Stimulated activated CD8-positive, alpha-beta memory T cell treated with anti-CD3 and anti-CD28 coated beads, Interleukin-2, amount 100 ng/mL, for 48 hours (primary cell): Measurements from ENCODE around the gene HOXA9.

Experiments used
- DNase-seq, 2 donors: peaks; one replicate each; pipeline ENCODE4 v3.0.0-alpha.2; 2020; ENCODE audit warnings: low read depth in 2 of 2

Gene HOXA9

DNA sequence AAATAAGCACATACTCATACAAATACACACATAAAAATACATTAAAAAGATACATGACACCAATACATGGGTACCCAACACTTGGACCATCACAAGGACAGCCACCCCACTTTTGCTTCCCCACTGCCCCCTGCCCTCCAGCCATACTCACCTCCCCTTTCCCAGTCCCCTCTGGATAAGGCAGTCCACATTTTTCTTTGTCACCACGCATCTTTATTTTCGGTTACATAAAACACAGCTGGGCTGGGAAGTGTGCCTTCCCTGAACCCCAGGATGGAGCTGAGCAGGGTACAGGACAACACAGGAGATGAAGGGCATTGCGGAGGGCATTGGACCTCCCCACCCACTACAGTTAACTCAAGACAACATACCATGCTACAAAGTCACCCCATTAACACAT lies 11.8 kb downstream of the HOXA9 start:
- DNase-seq: no peak

DNA sequence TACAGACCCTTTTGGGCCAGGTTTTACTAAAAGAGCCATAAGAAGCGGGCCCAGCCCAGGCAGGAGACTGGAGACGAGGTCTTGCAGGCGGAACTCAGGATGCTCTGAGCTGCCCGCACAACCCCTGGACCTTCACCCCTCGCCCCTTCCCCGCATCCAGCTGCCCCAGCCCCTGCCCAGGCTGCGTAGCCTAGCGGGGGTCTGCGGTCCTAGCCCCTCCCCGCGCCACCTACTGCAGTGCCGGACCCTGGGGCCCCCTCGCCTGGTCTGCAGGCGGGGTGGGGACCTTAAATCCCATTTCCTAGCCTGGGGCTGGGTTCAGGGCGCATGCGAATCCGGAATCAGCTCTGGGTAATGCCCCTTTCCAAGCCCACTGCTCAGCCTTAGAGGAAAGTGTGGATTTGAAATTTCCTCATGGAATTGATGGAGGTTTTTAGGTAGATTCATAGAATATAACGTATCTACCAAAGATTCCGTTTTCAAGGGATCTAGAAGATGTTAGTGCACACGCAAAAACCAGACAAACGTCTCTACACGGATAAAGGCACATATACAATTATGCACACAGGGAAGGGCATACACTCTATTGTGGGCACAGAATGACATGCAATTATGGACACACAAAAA lies 12.4 kb downstream of the HOXA9 start:
- no peak for DNase-seq

DNA sequence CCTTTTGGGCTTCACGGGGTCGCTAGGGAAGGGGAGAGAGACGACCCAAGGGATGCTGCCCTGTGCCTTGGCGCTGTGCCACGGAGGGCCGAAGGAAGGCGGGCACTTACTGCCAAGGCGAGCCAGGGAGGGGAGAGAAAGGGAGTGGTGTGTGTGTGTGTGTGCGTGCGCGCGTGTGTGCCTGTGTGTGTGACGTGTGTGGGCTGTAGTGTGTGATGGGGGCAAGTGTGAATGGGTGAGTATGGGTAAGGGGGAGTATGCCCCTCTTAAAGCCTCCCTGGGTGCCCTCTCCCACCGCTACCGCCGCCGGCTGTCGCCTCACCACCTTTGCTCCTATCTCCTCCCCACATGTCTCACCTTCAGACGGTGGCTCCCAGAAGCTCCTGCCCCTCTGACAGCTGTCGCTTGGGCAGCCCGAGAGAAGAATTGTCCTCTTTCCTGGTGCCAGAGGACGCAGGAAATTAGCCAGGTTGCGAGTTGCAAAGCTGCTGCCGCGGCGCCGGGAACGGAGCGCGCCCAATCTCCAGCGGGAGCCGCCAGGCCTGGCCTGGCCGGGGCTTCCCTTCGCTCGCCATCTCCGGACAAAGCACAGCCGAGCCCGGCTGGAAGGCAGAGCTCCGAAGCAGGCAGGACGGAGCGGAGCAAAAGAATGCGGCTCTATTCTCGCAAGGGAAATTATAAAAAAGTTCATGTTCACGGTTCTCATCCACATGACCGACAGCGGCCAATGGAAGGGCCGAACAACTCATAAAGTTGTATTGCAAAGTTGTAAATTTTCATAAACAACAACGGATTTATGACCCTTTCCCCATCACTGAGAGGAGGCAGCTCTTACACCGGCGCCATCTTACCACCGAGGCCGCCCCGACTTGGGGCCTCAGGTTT lies 13.2 kb downstream of the HOXA9 start, which contains the start of gene HOXA3:
Gene HOXA3 (minus strand): TSS at position 653 of the 885 bp plus-strand sequence. CDS start 41,943 bp downstream, outside the sequence.
- DNase-seq: no peak

DNA sequence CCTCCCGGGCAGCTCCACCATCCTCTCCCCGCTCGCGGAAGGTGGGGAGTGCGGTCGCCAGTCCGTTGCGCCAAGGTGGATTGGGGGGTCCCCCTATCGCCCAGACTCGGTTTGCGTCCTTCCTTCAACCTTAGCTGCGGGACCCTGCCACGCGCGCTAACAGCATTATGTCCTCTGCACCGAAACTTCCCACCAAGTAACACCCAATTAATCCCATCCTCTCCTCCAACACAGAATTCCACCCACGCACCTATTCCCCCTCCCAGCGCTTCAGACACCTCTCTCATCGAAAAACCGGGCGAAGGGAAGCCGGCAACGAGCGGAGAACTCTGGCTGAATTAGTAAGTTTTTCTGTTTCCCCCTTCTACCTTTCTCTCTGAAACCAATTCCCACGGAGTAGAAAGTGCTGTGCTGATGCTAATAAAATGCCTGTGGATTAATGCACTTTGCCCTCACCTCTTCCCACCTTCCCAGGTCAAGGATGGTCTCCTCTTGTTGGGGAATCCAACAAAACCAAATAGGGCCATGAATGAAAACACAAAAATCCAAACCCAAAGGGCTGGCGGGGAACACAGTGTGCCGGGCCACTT lies 13.9 kb downstream of the HOXA9 start:
- DNase-seq: no peak

DNA sequence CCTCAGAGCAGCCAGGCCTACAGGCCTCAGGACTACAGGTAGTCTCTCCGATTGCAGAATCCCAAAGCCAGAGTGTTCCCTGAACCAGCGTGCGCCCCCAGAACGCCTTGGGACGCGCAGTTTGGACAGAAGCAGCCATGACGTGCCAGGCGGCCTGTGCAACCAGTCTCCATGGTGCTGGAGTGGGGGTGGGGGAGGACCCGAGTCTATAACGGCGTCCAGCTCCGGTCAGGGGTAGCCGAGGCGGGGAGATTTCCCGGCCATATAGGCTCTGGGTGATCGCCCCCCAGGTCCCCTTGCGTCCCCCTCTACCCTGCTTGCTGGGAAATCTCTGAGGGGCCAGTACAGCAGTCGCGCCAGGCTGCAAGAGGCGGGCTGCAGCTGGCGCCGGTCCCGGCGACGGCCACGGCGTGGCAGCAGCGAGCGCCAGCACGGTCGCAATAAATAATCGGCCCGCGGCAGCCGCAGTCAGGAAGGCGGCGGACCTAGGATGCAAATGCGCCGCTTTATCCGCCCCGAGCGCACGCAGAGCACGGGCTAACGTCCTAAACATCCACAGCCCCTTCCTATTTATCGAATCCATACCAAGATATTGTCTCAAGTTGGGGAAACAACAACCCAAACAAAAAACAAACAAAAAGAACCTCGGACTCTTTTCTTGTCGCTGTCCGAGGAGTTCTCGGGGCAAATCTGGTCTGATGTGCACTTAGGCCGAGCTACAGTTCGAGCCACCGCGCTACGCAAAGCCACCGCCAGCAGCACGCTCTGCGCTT lies 14.6 kb downstream of the HOXA9 start:
- DNase-seq: peak; percentile 47 to 55

DNA sequence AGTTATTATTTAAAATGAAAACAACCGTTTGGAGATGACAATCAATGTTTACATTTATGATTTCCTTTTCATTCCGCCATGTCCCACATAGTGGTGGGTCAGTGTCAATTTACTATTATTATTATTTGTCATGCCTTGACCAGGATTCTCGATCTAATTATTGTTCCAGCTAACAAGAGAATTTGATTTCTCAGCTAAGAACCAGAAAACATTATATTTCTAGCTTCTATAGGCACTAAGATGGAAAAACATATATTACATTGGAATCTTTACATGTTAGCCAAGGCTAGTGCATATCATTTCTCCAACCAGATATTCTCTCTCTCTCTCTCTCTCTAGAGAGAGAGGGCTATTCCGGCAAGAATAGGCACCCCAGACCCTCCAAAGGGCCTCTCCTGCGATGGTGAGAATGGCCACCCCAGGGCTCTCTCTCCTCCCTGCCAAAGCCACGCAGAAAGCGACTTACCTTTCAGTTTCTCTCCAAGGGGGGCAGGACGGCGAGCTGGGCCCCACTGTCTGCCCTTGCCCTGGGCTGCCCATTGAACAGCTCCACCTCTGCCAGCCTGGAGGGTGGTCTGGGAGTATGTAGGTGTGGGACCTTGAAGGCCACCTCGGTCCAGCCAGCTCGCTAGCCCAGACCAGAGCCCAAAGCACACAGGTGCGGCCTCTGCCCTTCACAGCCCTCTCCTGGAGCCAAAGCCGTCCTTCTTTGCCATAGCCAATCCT lies 15.3 kb downstream of the HOXA9 start:
- no peak for DNase-seq

DNA sequence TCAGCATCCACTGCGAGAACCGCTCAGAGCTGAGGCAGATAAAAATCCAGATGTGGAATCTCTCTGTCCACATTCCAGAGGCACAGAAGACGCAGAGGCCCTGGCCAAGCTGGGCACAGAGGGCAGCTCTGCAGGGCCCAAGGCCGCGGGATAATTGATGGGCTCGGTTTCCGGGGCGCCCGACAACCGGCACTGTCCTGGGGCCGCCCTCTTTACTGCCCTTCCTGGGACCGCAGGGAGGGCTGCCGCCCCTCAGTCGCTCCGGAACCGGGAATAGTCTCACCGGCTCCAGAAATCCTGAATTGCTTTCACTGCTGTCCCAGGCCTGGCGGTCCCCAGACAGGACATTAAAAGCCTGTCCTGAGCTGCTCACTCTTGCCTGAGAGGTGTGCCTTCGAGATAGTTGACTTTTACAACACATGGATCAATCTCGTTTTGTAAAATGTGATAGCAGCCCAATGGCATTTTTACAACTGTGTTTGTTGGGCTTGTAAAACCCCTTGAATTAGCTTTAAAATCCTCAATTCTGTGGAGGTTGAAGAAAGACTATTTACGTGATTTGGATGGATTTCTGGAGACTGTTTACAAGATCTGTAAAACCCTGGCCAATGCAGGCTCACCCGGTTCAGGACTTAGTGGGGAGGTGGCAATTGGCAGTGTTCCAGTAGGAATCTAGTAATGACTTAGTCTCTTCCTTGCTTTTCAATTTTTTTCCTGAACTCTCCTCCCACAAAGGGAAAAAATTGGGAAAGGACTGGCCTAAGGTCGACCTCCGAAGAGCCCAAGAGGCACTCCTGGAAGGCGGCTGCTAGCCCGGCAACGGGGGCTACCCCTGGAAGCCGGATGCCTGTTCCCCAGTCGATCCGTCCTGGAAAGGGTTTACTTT lies 16.3 kb downstream of the HOXA9 start:
- DNase-seq: no peak

DNA sequence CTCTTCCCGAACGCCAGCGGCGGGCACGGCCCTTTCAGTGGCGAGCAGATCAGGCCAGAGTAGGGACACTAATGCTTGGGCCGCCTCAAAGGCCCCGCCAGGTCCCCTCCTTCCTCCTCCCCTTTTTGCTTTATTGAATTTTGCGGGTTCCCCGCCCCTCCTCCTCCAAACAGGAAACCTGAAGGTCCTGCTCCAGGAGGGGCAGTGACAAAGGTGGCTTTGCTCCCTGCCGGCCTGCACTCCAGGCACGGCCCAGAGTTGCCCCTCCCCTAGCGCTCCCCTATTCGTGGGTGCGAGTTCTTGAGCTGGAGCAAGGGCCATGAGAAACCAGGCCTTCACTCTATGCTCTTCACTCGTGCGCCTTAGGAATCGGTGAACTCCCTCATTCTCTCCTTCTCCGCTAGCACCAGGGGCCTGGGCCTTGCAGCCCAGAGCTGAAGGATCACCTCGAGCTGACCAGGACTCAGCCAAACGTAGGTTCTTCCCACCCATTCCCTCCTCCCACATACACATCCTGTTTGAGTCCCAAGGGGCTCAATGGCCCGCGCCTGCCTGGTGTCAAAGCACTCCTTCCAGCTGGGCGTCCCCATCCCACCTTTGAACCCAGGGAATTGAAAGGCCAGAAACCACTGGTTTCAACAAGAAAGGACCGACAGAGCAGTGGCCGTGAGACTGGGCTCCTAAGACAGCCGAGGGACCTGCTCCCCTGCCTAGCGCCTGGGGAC lies 17.1 kb downstream of the HOXA9 start:
- DNase-seq: no peak

DNA sequence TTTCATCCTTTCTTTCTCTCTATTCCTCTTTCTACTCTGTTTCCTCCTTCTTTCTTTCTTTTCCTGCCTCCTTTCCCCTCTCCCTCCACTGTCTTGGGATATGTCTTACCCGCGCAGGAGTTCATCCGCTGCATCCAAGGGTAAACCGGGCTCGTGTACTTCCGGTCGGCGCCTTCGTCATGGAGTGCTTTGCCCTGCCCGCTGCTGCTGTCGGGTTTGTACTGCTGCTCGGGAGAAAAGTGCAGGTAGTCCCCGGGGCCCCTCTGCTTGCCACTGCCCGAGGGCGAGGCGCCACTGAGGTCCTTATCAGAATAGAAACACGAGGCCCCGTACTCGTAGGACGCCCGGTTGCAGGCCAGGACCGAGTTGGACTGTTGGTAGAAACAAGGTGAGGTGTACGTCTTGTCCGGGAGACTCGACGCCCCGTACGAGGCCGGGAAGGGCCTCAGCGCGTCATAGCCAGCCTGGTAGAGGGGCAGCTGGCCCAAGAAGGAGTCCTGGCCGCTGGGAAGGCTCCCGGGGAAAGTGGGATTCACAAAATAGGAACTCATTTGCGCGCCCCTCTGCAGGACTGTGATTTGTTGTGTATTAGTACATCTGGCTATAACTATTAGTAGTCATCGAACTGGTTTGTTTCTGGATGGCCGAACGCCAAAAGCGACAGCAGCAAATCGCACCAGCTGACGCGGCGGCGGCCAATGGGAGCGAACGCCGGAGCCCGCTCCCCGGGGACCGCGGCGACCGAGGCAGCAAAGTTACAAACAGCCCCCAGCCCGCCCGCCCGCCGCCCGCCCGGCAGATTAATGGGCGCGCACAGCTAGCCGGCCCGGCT lies 17.9 kb downstream of the HOXA9 start, which contains the start of gene HOXA6:
Gene HOXA6 (minus strand): TSS at position 576 of the 832 bp plus-strand sequence. CDS start 25 bp downstream, at position 551.
- no peak for DNase-seq

DNA sequence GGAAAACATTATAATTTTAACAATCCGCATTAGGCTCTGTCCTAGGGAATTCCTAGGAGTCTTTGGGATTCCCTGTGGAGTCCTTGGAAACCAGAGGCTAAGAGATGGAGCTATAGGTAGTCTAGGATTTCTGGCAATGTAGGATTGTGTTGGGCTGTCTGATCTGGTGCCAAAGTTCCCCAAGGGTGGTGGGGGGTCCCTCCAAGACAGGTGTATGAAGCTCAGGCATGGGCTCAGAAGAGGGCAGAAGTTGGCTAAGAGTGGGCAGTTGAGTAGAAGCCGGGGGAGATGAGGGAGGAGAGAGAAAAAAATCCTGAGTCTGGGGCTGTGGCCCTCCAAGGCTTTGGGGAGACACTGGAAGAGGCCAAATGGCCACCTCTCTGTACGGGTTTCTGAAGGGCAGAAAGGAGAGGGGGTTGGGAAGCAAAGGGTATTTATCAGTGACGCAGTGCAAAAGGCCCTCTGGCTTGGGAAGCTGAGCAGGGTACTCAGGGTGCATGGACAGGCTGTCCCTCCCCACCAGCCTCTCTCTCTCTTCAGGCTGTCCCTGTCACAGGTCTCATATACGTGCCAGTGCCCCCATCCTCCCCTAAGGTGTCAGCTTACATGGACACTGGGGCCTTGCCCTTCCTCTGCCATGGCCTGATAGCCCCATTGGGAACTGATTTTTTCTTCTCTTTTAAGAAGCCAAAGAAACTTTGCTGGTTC lies 18.7 kb downstream of the HOXA9 start:
- DNase-seq: no peak

DNA sequence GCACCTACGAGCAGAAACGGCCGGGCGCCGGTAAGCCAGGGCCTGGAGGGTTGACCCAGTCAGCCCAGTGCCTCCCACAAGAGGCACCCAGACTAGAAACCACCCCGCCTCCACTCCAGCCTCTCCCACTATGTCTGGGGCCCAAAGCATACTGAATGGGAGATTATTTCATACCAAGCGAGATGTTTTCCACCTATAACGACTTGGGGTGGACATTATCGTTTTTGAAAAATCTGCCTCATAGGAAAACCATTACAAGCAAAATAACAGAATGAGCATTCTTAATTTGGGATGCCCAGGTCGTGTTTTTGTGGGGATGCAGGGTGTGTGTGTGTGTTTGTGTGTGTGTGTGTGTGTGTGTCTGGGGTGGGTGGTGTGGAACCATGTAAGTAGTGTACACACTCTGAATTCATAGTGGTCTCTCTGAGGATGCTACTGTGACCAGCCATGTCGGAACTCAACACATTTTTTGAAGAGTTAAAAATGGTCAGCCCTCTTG lies 19.4 kb downstream of the HOXA9 start:
- no peak for DNase-seq

DNA sequence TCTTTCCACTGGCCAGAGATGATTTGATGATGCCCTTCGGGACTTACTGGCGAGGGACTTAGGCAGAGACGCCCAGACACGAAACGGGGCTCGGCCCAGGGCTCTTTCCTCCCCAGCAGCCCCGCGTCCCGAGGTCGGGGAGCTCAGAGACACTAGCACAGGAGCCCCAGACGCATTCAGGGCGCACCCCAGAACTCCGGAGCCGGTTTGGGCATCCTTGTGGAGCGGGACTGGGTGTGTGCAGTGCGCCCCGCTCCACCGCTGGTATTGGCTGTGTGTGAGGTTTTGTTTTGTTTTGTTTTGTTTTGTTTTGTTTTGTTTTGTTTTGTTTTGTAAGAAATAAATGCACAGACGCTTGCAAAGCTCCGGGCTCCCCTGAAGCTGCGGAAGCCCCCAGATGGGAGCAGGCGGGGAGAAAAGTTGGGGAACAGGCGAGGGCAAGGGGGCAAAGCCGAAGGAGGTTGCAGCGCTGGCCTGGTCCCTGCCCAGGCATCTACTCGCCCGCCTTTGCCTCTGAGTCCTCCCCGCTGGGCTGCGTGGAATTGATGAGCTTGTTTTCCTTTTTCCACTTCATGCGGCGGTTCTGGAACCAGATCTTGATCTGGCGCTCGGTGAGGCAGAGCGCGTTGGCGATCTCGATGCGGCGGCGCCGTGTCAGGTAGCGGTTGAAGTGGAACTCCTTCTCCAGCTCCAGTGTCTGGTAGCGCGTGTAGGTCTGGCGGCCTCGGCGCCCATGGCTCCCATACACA lies 20.0 kb downstream of the HOXA9 start:
- DNase-seq: no peak

DNA sequence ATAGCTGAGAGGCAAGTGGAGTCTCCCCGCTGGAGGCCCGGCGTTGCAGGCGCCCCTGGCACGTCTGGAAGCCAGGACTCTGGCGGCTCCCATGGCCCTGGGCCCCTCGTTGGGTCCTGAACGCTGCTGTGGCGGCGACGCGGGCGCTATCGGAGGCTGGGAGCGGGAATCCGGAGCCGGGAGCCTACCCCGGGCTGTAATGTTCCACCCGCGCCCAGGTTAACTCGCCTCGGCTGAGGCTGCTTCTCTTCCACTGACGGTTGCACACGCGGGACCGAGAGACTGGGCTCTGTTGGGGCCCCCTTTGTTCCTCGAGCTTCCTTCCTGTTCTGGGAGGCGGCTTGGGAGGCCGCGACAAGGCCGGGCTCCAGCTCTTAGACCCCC lies 20.6 kb downstream of the HOXA9 start:
- no peak for DNase-seq

DNA sequence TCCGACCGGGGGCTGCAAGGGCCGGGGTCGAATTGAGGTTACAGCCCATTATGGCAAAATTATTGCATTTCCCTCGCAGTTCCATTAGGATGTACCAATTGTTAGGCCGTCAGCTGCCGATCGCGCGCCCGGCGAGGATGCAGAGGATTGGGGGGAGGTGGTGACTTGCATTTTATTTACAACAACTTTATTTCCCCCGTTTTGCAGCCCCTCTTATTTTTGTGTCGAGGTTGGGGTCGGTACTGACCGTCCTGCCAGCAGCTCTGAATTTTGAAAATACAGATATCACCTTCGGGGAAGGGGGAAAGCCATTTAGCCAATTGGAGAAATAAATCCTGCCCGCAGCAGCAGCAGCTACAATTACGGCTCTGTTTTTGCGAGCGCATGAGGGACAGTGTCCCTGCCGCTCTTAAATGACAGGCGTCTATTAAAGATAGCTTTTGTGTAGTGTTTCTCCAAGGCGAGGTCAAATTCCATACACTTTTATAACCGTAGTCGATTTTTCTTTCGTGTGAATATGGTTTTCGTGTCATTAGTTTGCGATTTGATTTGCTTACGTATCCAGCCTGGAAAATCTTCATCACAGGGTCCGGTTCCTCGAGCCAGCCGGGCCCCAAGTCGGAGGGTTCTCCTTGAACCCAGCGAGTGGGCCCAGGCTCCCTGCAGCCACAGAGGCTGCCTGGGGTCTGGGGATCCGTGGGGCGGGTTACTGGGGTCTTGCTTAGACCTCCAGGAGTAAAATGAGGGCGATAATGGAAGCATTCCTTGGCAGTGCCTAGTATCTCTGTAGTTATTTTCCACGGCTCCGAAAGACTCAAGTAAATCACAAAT lies 21.2 kb downstream of the HOXA9 start:
- DNase-seq: no peak

DNA sequence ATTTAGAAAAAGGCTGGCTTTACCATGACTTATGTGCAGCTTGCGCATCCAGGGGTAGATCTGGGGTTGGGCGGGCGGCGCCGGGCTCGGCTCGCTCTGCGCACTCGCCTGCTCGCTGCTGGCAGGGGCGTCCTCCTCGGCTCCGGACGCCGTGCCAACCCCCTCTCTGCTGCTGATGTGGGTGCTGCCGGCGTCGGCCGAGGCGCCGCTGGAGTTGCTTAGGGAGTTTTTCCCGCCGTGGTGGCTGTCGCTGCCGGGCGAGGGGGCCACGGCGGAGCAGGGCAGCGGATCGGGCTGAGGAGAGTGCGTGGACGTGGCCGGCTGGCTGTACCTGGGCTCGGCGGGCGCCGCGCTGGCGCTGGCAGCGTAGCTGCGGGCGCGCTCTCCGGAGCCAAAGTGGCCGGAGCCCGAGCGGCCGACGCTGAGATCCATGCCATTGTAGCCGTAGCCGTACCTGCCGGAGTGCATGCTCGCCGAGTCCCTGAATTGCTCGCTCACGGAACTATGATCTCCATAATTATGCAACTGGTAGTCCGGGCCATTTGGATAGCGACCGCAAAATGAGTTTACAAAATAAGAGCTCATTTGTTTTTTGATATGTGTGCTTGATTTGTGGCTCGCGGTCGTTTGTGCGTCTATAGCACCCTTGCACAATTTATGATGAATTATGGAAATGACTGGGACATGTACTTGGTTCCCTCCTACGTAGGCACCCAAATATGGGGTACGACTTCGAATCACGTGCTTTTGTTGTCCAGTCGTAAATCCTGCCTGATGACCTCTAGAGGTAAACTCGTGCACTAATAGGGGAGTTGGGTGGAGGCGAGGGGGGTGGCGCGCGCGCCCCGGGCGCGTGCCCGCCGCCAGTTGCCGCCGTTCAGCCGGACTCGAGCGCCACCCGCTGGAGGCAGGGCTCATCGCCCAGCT lies 22.1 kb downstream of the HOXA9 start, which contains the start of gene HOXA5:
Gene HOXA5 (minus strand): TSS at position 659 of the 927 bp plus-strand sequence. CDS start 74 bp downstream, at position 585.
- no peak for DNase-seq
